HL-60 (cell line): ENCODE measurements around the gene HSD17B13.

Source experiments
- DNase-seq, 2 experiments: peaks; one replicate each; pipeline ENCODE4 v3.0.0-alpha.2; 2010 to 2020; ENCODE audit warnings: low read depth in 1 of 2, low spot score in 1 of 2
- H3K27ac ChIP-seq: fragments of 250-450 bp; sonication (Bioruptor Pico); replicated peaks from 2 replicates; pipeline ENCODE4 v1.5.1; 2020; ENCODE audit warnings: mild to moderate bottlenecking, moderate library complexity
- H3K27me3 ChIP-seq: fragments of 250-450 bp; sonication (Bioruptor Pico); 2 replicates; pipeline ENCODE4 v1.5.1; 2021; ENCODE audit warnings: mild to moderate bottlenecking, moderate library complexity; ENCODE audit not compliant: insufficient read depth, poor library complexity, severe bottlenecking
- H3K4me3 ChIP-seq: replicated peaks from 2 replicates; pipeline ENCODE4 v1.5.1; 2011; ENCODE audit warnings: mild to moderate bottlenecking, control low read depth, low read length; ENCODE audit not compliant: insufficient read depth
- CTCF ChIP-seq: IDR thresholded peaks from one replicate; pipeline ENCODE4 v1.5.1; 2011; ENCODE audit warnings: low read length, control low read depth, inconsistent platforms; ENCODE audit not compliant: insufficient read depth
- GABPA ChIP-seq: IDR thresholded peaks from 2 replicates; pipeline ENCODE4 v1.6.1; 2012; ENCODE audit warnings: low read depth
- POLR2AphosphoS5 ChIP-seq: IDR thresholded peaks from 2 replicates; pipeline ENCODE4 v1.6.1; 2012; ENCODE audit warnings: low read depth
- REST ChIP-seq: IDR thresholded peaks from 2 replicates; pipeline ENCODE4 v1.6.1; 2012; ENCODE audit warnings: low read depth; ENCODE audit not compliant: insufficient replicate concordance
- SPI1 ChIP-seq: IDR thresholded peaks from 2 replicates; pipeline ENCODE4 v1.6.1; 2012; ENCODE audit warnings: low read depth, mild to moderate bottlenecking, borderline replicate concordance

HSD17B13 gene

GRCh38 chr4:87354168-87355102, 31.8 kb upstream of the HSD17B13 start:
- H3K27ac ChIP-seq = no peak overlapping the region
- H3K27me3 ChIP-seq = no peaks in the 10 kb centered on the region
- no peak for DNase-seq
- TF ChIP-seq GABPA (no peak), REST (no peak), POLR2AphosphoS5 (no peak), CTCF (no peak), SPI1 (no peak)
- H3K4me3 ChIP-seq = no peak overlapping the region

- Histone ChIP-seq H3K27ac (no peak overlapping the region), H3K27me3 (no peaks in the 10 kb centered on the region), H3K4me3 (no peak overlapping the region)
- DNase-seq = no peak
- no peak for TF ChIP-seq REST
- no peak for TF ChIP-seq POLR2AphosphoS5
- TF ChIP-seq SPI1 = no peak
- TF ChIP-seq CTCF = no peak
- TF ChIP-seq GABPA = no peak
Observed at GRCh38 chr4:87353592-87353991, 30.9 kb upstream of the HSD17B13 start.

- no peak overlapping the region for H3K27ac ChIP-seq
- no peak for TF ChIP-seq SPI1
- no peak for TF ChIP-seq GABPA
- TF ChIP-seq POLR2AphosphoS5 = no peak
- TF ChIP-seq CTCF = no peak
- no peak for TF ChIP-seq REST
- no peak for DNase-seq
- H3K4me3 ChIP-seq = no peak overlapping the region
- H3K27me3 ChIP-seq = no peaks in the 10 kb centered on the region
Observed at GRCh38 chr4:87345139-87345538, 22.5 kb upstream of the HSD17B13 start.
